ENCODE results near the gene NKX2-1.
A peak's percentile ranks its signal among the peaks of the same experiment; 100 is the strongest.
"Not testable (repeated sequence)": the region's sequence is repeated elsewhere in the genome, so short reads cannot be mapped to it uniquely, and the experiment has no call there.

NKX2-1 gene

DNA sequence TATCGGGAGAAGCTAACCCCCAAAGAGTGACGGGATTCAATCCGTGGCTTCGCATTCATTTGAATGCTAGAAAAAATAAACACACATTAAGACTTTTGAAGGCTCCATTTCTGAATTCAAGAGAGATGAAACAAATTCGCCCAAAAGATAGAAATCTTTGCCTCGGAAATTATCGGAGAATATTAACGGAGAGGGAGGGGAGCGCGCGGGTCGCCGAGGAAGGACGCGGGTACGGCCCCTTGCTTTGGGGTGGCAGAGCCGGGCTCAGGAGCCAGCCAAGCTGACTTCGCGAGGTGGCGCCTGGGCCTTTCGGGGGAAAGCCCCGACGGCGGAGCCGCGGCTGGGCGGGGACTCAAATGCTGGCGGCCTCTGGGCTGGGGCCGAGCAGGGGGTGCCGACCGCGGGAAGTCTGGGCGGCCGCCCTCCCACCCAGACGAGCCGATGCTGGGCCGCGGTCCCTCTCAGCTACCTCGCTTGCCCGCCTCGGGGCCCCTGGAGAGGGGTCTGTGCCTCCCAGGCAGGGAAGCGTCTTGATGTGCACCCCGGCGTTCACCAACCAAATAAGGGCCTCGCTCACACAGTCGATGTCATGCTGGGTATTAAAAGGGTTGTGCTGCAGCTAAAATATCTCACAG lies 14.7 kb downstream of the NKX2-1 start:
- no peak for DNase-seq

DNA sequence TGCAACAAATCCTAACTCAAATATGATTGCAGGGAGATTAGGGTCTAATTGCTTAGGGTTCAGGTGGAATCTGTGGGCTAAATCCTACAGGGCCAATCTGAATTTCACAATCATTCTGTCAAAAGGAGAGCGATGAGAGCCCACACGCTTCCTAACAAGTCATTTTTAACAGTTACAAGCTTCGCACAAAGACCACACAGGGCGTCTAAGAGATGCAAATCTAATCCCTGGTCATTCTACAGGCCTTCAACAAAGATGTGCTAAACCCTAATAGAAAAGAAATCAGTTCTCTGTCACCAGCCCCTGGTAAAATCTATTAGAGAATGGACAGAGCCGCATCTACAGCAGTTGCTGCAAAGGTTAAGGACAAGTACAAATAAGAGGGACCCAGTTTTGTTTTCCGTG lies 15.3 kb downstream of the NKX2-1 start:
- no peak for DNase-seq

DNA sequence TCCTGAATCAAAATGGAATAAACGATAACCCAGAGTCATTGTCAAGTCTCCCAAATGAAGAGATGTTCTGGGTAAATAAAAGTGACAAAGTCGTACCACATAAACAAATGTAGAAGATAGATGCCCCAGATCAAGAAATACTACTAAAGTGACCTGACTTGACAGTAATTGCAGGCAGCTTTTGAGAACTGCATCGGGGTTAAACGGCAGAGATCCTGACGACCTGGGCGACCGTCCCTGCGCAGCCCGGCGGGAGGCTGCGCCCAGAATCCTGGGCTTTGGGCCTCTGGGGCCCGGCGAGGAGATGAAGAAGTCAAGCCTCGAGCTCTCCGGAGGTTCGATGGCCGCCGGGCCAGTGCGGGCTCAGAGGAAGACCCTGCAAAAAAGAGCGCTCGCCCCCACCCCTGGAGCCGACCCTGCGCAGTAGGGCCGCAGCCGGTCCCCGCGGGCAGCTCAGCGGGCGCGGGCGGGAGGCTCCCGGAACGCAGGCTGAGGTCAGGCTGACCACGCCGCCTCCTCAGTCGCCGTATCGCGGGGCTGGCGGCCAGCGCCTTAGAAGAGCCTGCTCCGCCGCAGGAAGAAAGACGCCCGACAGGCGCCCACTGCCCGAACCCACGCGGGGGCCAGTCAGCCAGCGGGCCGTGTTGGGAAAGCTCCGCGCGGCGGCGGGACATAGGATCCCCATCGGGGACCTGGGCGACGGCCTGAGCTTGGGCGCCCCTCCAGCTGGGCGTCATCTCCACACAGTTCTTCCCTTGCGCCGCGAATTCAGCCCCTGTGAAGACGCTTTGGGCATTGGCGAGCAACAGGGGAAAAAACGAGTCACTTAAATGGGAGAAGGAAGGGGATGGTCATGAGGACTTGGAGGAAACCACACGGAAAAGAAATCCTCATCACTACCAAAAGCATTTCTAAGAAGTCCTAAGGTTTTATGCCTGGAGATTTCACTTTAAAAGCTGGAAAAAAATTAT lies 16.0 kb downstream of the NKX2-1 start:
- no peak for DNase-seq

DNA sequence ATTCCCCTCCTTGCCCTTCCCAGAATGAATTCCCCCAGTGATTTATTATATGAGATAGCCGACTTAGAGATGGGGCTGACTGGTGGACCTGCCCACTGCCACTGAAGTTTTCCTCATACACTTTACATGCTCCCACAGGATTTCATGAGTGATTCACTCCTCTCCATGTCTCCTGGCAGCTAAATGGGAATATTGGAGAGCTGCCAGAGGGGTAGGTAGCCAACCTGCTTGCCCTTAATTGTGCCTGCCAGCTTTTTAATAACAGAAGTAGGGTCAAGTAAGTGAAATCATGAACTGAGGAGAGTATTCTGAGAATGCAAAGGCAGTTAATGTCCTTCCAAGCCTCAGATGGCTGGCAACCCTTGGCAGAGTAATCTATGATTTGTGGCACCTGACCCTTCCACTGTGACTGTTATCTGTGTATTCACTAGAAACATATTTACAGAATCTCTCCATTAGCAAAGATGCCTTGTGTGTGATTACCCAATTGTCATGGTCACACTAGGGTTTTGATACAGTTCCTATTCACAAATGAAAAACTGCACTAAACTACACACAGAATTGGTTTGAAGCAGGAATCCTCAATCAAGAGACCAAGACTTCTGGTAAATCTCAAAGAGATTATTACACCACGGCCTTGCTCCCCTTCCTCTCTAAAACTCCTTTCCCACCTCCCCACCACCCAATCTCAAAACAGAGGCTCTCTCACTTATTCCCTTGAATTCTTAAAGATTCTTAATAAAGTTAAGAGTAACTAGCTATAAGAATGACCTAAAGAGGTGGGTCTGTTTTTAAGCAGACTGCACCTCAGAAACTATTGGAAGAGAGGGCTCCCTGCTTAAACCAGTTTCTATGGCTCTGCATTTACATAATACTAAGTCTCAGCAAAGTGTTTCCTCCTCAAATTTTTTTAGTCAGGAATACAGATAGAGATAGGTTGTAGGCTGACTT lies 17.2 kb downstream of the NKX2-1 start:
- DNase-seq = no peak

DNA sequence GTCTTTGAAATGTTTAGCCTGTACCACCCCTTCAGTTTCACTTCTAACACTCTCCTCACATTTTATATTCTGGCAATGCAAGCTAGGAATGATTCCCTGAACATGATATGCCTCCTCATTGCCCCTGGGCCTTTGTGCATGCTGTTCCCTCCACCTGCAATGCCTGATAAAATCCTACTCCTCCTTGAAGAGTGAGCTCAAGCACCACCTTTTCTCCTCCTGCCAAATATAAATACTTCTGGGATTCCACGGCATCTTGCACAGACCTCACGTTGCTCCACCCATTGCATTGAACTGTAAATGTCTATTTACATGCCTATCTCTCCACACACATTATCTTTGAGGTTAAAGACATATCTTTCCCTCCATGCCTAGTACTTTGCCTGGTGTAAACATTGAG lies 21.1 kb downstream of the NKX2-1 start:
- no peak for DNase-seq

DNA sequence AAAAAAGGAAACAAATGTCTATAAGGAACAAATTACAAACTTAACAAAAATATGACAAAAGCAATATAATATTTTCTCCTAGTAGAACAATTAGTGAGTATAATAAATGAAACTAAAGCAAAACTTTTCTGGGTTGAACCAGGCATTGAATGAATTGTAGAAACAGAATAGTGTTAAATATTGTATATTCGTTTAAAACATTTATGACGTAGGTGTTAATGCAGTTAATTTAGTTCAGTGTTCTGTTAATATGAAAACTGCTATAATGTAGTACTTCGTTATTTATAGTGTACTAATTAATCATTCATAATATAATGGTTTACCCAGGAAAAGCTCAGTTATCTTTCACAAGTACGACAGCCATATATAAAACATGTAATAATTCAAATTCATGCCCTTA lies 23.7 kb downstream of the NKX2-1 start:
- DNase-seq = no peak

DNA sequence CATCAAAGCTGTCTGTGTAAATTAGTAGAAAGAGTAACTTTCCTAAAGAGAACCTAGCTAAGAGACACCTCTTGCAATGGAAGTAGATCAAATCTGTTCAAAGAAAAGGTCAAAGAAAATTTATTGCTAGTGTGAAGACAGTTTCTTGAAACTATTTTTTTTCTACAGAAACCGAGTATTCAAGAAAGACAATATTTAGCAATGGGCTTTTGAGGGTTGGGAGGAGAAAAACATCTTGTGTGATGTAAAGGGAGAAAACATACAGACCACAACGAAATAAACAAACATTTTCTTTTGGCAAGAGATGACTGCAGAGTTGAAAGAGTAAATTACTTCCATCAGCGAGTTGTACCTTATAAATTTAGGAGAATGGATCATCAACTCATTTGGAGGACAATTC lies 24.4 kb downstream of the NKX2-1 start:
- DNase-seq = no peak

DNA sequence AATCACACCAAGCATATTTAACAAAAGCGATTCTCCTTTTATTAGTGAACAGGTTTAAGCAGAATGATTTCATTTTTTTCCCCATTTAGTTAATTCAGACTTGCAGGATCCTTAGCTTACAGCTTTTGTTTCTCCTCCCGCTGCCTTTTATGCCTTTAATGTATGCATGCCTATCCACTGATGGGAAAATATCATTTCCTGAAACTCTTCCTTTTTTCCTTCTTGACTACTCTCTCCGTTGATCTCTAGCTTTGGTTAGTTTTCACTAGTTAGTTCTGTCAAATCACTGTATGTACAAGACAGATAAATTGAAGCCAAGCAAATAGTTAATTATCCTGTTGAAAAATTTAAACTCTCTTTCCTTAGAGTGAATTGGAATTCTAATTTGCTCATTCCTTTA lies 26.3 kb downstream of the NKX2-1 start:
- no peak for DNase-seq

DNA sequence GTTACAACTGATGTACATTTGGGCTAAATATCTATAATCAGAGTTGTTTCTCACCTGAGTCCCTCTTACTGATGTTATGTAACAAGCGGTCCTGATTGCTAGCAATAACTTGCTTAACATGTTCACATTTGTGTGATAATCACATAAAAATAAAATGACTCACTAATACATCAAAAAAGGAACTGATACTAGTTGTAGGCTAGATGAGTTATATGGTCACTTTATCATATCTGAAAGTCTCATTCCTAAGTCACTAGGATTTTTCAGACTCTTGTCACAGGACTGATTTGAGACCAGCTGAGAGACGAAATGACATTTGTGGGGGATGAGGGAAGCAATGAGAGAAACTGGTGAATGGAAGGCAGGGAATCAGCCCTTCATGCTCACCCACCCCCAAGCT lies 34.3 kb downstream of the NKX2-1 start:
- no peak for DNase-seq

DNA sequence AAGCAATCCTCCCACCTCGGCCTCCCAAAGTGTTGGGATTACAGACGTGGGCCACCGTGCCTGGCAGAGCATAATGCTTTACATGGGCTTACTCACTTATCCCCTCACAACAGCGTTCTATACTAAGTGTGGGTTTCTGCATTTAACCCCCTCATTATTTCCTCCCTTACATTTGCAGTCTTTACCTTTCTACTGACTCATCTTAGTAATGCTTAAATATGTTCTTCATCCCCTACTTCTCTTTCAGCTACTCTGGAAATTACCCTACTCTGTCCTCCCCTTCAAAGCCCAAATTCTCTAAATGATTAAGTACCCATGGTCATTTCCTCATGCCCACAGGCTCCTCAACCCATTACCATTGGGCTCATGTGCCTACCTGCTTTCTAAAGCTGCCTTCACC lies 40.7 kb downstream of the NKX2-1 start:
- no peak for DNase-seq

DNA sequence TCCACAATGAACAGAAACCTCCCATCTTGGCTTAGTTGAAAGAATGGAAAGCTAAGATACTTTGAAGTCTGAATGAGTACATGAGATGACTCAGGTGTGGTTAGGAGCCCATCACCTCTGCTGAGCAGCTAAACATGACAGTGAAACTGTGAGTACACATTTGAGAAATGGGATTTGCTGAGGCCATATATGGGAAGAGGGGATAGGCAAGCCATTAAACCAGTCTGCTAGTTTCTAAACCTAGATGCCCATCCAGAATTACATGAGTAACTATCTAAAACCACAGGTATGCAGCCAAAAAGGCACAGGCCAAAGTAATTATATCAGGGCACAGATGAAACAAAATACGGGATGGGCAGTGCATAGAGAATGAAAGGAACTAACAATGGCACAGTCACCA lies 41.2 kb downstream of the NKX2-1 start:
- no peak for DNase-seq

DNA sequence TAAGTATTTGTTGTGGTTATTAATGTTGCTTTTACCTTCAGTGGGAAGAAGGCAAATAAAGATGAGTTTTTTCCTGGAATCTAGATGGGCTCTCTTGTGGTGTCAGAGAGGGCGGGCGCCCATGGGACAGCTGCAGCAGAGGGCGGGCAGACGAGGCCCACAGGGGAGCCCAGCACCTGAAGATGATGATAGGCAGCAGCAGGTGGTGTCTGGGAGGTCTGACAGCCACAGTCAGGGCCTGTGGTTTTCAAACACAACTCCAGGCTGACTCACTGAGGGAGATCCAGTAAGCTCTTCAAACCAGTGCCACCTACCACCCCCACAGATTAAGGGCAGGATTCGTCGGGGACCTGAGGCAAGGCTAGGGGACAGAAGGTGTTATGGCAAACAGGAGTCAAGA lies 42.8 kb downstream of the NKX2-1 start:
- DNase-seq = peak; percentile 16

DNA sequence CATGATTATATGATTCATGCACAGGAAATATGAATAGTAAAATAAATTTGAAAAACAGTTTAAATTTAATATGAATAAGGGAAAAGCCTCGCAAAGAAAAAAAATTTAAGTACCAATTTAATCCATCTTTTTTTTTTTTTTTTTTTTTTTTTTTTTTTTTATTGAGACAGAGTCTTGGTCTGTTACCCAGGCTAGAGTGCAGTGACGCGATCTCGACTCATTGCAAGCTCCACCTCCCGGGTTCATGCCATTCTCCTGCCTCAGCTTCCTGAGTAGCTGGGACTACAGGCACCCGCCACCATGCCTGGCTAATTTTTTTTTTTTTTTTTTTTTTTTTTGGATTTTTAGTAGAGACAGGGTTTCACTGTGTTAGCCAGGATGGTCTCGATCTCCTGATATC lies 44.0 kb downstream of the NKX2-1 start:
- DNase-seq = not testable (repeated sequence)

DNA sequence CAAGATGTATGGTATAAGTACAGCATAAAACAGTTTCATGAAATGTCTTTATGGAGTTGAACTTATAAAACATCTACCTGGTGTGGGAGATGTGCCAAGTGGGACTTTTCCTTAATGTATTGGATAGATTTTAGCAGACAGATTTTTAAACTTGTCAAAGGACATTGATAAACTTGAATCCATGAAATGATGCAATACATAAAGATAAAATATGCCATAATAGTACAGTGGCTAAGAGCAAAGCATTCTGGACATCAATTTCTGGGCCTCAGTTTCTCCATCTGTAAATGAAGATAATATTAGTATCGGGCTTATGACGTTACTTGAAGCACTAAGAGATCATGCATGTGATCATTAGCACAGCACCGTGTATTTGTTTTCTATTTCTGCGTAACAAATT lies 45.4 kb downstream of the NKX2-1 start:
- DNase-seq = no peak

DNA sequence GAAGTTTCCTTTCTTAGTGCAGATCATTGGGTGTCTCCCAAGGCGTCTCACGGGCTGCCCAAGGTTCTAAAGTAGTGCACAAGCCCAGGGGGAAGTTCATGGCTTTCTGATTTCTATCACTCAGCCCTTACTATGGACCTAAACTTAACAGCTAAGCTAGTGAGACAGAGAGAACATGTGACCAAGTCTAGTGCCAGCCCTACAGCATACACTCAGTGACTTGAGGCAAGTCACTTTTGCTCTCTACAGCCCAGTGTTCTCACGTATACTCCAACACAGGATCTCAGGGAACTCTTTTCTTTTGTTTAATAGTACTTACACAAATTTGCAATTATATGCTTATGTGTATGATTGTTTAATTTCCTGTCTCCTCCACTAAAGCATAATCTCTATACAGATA lies 48.6 kb downstream of the NKX2-1 start:
- DNase-seq = no peak

DNA sequence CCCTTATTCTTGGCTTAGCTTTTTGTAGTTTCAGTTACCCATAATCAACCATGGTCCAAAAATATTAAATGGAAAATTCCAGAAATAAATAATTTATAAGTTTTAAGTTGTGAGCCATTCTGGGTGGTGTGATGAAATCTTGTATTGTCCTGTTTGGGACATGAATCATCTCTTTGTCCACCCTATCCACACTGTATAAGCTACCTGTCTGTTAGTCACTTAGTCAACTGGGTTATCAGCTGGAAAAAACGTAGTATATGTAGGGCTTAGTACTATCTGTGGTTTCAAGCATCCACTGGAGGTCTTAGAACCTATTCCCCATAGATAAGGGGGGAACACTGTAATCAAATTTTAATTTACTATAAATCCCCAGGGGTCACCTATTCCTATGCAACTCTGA lies 52.7 kb downstream of the NKX2-1 start:
- DNase-seq = no peak
